K562 (cell line): ENCODE measurements around the gene ADD2. TPM values are rescaled to one million over a fixed set of nuclear protein-coding genes. Genes with fewer than 3 reads are reported as not detected.
A peak's percentile ranks its signal among the peaks of the same experiment; 100 is the strongest.

Experiments used
- ARID3A ChIP-seq: IDR thresholded peaks from 2 replicates; pipeline ENCODE4 v1.6.1; 2012; ENCODE audit warnings: low read depth, low read length, improper control_type of control experiment, borderline replicate concordance
- ATF3 ChIP-seq, 2 experiments: fragments of 450-650 bp in 1 of 2; sonication (generic) in 1 of 2; formaldehyde crosslinking in 1 of 2; IDR thresholded peaks in 1 of 2; conservative IDR thresholded peaks in 1 of 2; 2 replicates each; pipeline versions ENCODE4 v1.6.1 to v1.8.1; 2016 to 2023; ENCODE audit warnings: mild to moderate bottlenecking in 2 of 2, moderate library complexity in 2 of 2, inconsistent platforms in 1 of 2, missing genetic modification reagents in 1 of 2
- CBFA2T2 ChIP-seq: fragments of 450-650 bp; conservative IDR thresholded peaks from 2 replicates; pipeline ENCODE4 v1.6.1; 2017; ENCODE audit warnings: mild to moderate bottlenecking
- DNMT1 ChIP-seq: fragments of 450-650 bp; IDR thresholded peaks from 2 replicates; pipeline ENCODE4 v1.6.1; 2016; ENCODE audit warnings: antibody characterized with exemption, mild to moderate bottlenecking
- DPF2 ChIP-seq: fragments of 450-650 bp; IDR thresholded peaks from 2 replicates; pipeline ENCODE4 v1.6.1; 2016
- EP300 ChIP-seq: IDR thresholded peaks from 2 replicates; pipeline ENCODE4 v1.6.1; 2012; ENCODE audit warnings: low read length, improper control_type of control experiment
- ETS1 ChIP-seq: conservative IDR thresholded peaks from 2 replicates; pipeline ENCODE4 v1.6.1; 2011; ENCODE audit warnings: low read depth, mild to moderate bottlenecking, low read length; ENCODE audit not compliant: control insufficient read depth
- HCFC1 ChIP-seq: IDR thresholded peaks from 2 replicates; pipeline ENCODE4 v1.6.1; 2012; ENCODE audit warnings: low read depth, low read length, improper control_type of control experiment
- KDM4B ChIP-seq, 2 experiments: fragments of 450-650 bp in 1 of 2; sonication (generic) in 1 of 2; IDR thresholded peaks; 2 replicates each; pipeline ENCODE4 v1.6.1; 2016 to 2017; ENCODE audit warnings: borderline replicate concordance in 2 of 2, antibody characterized with exemption in 1 of 2, low read depth in 1 of 2, mild to moderate bottlenecking in 1 of 2
- LEF1 ChIP-seq: fragments of 450-650 bp; IDR thresholded peaks from 2 replicates; pipeline ENCODE4 v1.6.1; 2016; ENCODE audit warnings: mild to moderate bottlenecking
- MXI1 ChIP-seq: IDR thresholded peaks from 2 replicates; pipeline ENCODE4 v1.6.1; 2011; ENCODE audit warnings: low read depth, mild to moderate bottlenecking, improper control_type of control experiment, low read length
- NELFE ChIP-seq: IDR thresholded peaks from 2 replicates; pipeline ENCODE4 v1.6.1; 2011; ENCODE audit warnings: mild to moderate bottlenecking; ENCODE audit not compliant: insufficient read depth, insufficient read length
- RCOR1 ChIP-seq, 2 experiments: IDR thresholded peaks; 2 replicates each; pipeline ENCODE4 v1.6.1; 2012; ENCODE audit warnings: low read depth in 2 of 2, low read length in 2 of 2, borderline replicate concordance in 1 of 2, improper control_type of control experiment in 1 of 2
- SNIP1 ChIP-seq: fragments of 450-650 bp; IDR thresholded peaks from 2 replicates; pipeline ENCODE4 v1.7.1; 2017; ENCODE audit warnings: low read depth, mild to moderate bottlenecking
- TAF15 ChIP-seq: fragments of 200-400 bp; formaldehyde crosslinking; IDR thresholded peaks from 2 replicates; pipeline ENCODE4 v1.6.1; 2017; ENCODE audit warnings: mild to moderate bottlenecking, low read depth, low read length, moderate library complexity
- TRIM24 ChIP-seq, 2 experiments: fragments of 450-650 bp; IDR thresholded peaks; 2 replicates each; pipeline ENCODE4 v1.6.1; 2016
- YY1 ChIP-seq, 3 experiments: IDR thresholded peaks; 2 replicates each; pipeline ENCODE4 v1.6.1; 2011; ENCODE audit warnings: low read length in 2 of 3, mild to moderate bottlenecking in 2 of 3, moderate library complexity in 2 of 3, borderline replicate concordance in 1 of 3, control low read depth in 1 of 3, low read depth in 1 of 3; ENCODE audit not compliant: insufficient read depth in 3 of 3, insufficient replicate concordance in 2 of 3, control insufficient read depth in 1 of 3, insufficient read length in 1 of 3; ENCODE audit errors: extremely low read depth in 1 of 3
- ZEB2 ChIP-seq: fragments of 450-650 bp; IDR thresholded peaks from 2 replicates; pipeline ENCODE4 v1.6.1; 2016
- ZNF23 ChIP-seq: fragments of 250-450 bp; sonication (Bioruptor Pico); IDR thresholded peaks from 2 replicates; pipeline ENCODE4 v1.4.0; 2020; ENCODE audit warnings: mild to moderate bottlenecking
- ZNF311 ChIP-seq: fragments of 250-450 bp; sonication (Bioruptor Pico); IDR thresholded peaks from 2 replicates; pipeline ENCODE4 v1.4.0; 2020; ENCODE audit warnings: mild to moderate bottlenecking, moderate library complexity
- ZNF583 ChIP-seq: fragments of 250-450 bp; sonication (Bioruptor Pico); IDR thresholded peaks from 2 replicates; pipeline ENCODE4 v1.4.0; 2020
- polyA plus RNA-seq, 8 experiments: library from polyadenylated mRNA; depleted of rRNA in 4 of 8; stranded (reverse) in 5 of 8; unstranded in 3 of 8; fragments of >200 nt; fragmentation: Nextera tagmentation in 2 of 8; fragmentation: Illumina TruSeq in 1 of 8; extraction: Ambion mirVana in 2 of 8; extraction: Trizol in 1 of 8; gene quantifications; 2 replicates each; pipeline versions ENCODE4 v1.2.1 to v1.2.3, GENCODE V29; 2011 to 2014; ENCODE audit warnings: inconsistent platforms in 1 of 8, missing spikeins in 1 of 8
- total RNA-seq, 7 experiments: library from RNA; depleted of rRNA in 6 of 7; stranded (reverse); fragments of >200 nt in 6 of 7; fragmentation: Illumina TruSeq in 2 of 7; extraction: Trizol in 2 of 7; gene quantifications; 2 replicates each; pipeline versions ENCODE4 v1.2.1 to v1.2.3, GENCODE V29; 2011 to 2021; ENCODE audit warnings: low replicate concordance in 1 of 7
- TF ChIP-seq, protein P1 (sequence below): fragments of 450-650 bp; formaldehyde crosslinking; conservative IDR thresholded peaks from 2 replicates; pipeline ENCODE4 v1.4.0; 2022; ENCODE audit warnings: mild to moderate bottlenecking, missing genetic modification characterization

The ADD2 gene
- total and polyA plus RNA-seq, 9 of the 15 experiments (the other 6 are each of a cell fraction or from before 2014, with no cell fraction given), result 3.5 to 63.0 (median 36.2) TPM

DNA sequence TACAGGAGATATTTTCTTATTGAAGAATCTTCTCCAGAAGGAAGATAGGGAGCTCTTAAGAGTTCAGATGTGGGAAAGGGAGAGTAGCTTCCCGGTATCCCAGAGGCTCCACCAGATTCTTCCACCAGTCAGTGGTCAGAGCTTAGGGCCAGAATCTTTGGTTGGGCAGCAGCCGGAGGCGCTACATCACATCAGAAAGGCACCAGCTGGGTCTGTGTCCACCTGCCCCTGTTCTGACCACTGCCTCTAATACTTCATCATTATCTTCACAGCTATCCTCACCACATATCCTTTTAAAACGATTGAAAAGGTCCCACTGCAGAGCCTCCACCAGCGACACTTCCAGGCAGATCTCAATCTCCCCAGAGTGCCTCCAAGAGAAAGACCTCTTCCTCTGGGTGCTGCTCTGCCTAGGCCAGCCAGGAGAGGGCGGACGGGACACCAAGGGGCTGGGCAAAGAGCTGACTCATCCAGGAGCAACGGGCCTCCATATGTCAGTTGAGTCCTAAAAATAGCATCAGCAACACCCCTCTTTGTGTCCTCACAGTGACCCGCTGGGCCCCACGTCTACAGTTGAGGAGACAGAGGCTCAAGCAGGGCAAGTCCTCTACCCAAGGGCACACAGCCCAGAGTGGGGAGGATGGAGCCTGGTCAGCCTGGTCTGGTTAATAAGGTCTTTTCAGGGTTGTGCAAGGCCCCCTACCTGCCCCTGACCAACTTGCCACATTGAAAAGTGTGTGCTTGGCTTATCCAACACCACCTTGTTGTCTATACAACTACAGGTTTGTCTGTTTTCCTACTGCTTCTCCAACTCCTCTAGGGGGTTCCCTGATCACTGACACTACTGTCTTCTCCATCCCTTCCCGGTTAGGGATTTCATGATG lies 81.2 kb downstream of the ADD2 start (continued):
- TF ChIP-seq YY1 (IDR thresholded peaks at IDR 0.05; ENCODE audit: borderline replicate concordance in 1 of 3, control insufficient read depth in 1 of 3, extremely low read depth in 1 of 3, insufficient read depth in 3 of 3, insufficient read length in 1 of 3, insufficient replicate concordance in 2 of 3, low read depth in 1 of 3, low read length in 2 of 3) (peak in 2 of 3 experiments; percentile 54 to 56), KDM4B (IDR thresholded peaks at IDR 0.05; ENCODE audit: borderline replicate concordance in 2 of 2, low read depth in 1 of 2) (0 out of 4 replicates have a peak, but pooled peaks of 1 of the 2 experiments have one; percentile 43), HCFC1 (peak; percentile 43; the same call in 1 of the 2 replicates), ATF3 (IDR thresholded peaks at IDR 0.05) (peak; percentile 93), ATF3 (CRISPR knock-in tag; conservative IDR thresholded peaks at IDR 0.05) (peak; percentile 89), DNMT1 (no peak), DPF2 (peak; percentile 87), CBFA2T2 (no peak), ZNF23 (0 out of 2 replicates have a peak, but pooled peaks have one; percentile 28), SNIP1 (no peak; the same call in 1 of the 2 replicates), ARID3A (peak; percentile 70; the same call in 1 of the 2 replicates), NELFE (no peak), TRIM24 (IDR thresholded peaks at IDR 0.05) (peak in 1 of 2 experiments; percentile 33; a peak in 2 of 4 replicates), MXI1 (peak; percentile 44; the same call in 1 of the 2 replicates), TAF15 (no peak), RCOR1 (IDR thresholded peaks at IDR 0.05; ENCODE audit: borderline replicate concordance in 1 of 2, low read depth in 2 of 2, low read length in 2 of 2) (peak; percentile 70 to 87), ZNF311 (CRISPR knock-in tag) (0 out of 2 replicates have a peak, but pooled peaks have one; percentile 65), LEF1 (peak; percentile 93), ETS1 (peak; percentile 11; the same call in 1 of the 2 replicates), EP300 (peak; percentile 98), ZEB2 (peak; percentile 18; the same call in 1 of the 2 replicates), ZNF583 (CRISPR knock-in tag) (peak; percentile 62; the same call in 1 of the 2 replicates)
- TF ChIP-seq, protein P1, sequence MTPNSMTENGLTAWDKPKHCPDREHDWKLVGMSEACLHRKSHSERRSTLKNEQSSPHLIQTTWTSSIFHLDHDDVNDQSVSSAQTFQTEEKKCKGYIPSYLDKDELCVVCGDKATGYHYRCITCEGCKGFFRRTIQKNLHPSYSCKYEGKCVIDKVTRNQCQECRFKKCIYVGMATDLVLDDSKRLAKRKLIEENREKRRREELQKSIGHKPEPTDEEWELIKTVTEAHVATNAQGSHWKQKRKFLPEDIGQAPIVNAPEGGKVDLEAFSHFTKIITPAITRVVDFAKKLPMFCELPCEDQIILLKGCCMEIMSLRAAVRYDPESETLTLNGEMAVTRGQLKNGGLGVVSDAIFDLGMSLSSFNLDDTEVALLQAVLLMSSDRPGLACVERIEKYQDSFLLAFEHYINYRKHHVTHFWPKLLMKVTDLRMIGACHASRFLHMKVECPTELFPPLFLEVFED (CRISPR knock-in tag), result 0 out of 2 replicates have a peak, but pooled peaks have one; percentile 37
